Colonic mucosa (tissue), 4 donors: Measurements from ENCODE around the gene CACNA1D. TPM values are rescaled to one million over a fixed set of nuclear protein-coding genes. Genes with fewer than 3 reads are reported as not detected.

Experiments used
- DNase-seq: peaks from one replicate; pipeline ENCODE4 v3.0.0-alpha.2; 2020
- H3K27ac ChIP-seq: fragments of 200-600 bp; one replicate; pipeline ENCODE4 v1.8.0; 2021
- H3K27me3 ChIP-seq: fragments of 200-600 bp; one replicate; pipeline ENCODE4 v1.8.0; 2021
- H3K36me3 ChIP-seq: fragments of 200-600 bp; one replicate; pipeline ENCODE4 v1.8.0; 2021
- H3K4me1 ChIP-seq: fragments of 200-600 bp; one replicate; pipeline ENCODE4 v1.8.0; 2021; ENCODE audit warnings: mild to moderate bottlenecking
- H3K4me3 ChIP-seq: fragments of 200-600 bp; one replicate; pipeline ENCODE4 v1.8.0; 2021
- H3K9ac ChIP-seq, 2 donors: one replicate each; pipeline ENCODE4 v1.7.0; 2013; ENCODE audit warnings: control low read depth in 2 of 2, low read depth in 2 of 2, low read length in 2 of 2
- H3K9me3 ChIP-seq: fragments of 200-600 bp; one replicate; pipeline ENCODE4 v1.8.0; 2021
- CTCF ChIP-seq: fragments of 200-600 bp; IDR thresholded peaks from one replicate; pipeline ENCODE4 v1.8.0; 2022; ENCODE audit warnings: antibody characterized with exemption, mild to moderate bottlenecking
- intact Hi-C: fragments of 100-400 bp; cut with DNase I; formaldehyde crosslinking; loops from one replicate; pipeline ENCODE4 v1.14.1; 2022
- total RNA-seq, 2 donors: library from RNA; stranded (reverse); fragmentation: NEBNext Ultra II Directional in 1 of 2; extraction: Animal tissue kit (Norgen Biotek cat#: 25700) in 1 of 2; gene quantifications; one replicate each; pipeline ENCODE4 v1.2.1, GENCODE V29; 2021
- donor health status: healthy.
- donor health status: DM: no; HTN: no; CAD: no.
- donor health status: DM: no; HTN: no; CAD: no.

Gene CACNA1D
- total RNA-seq, 2 donors from 2014 or later, result 9.6 to 17.1 TPM

GRCh38 chr3:53704363-53704725 lies 209.9 kb downstream of the CACNA1D start:
- no peak for TF ChIP-seq CTCF
- Histone ChIP-seq H3K9ac (no peak overlapping the region), H3K27me3 (no peaks in the 10 kb centered on the region), H3K36me3 (no peaks in the 10 kb centered on the region), H3K27ac (no peak overlapping the region), H3K4me3 (no peak overlapping the region), H3K4me1 (no peaks in the 10 kb centered on the region), H3K9me3 (no peaks in the 10 kb centered on the region)
- intact Hi-C loops, result no loop called here
- no peak for DNase-seq

- H3K27ac ChIP-seq, result no peak overlapping the region
- H3K4me3 ChIP-seq, result no peak overlapping the region
- no peaks in the 10 kb centered on the region for H3K9me3 ChIP-seq
- intact Hi-C loops, result loop anchor here (5.0 kb wide), 1 partner anchor 493 kb away; no protein-coding TSS in a partner anchor
- no peaks in the 10 kb centered on the region for H3K4me1 ChIP-seq
- no peak for DNase-seq
- no peaks in the 10 kb centered on the region for H3K27me3 ChIP-seq
- no peak for TF ChIP-seq CTCF
- no peaks in the 10 kb centered on the region for H3K36me3 ChIP-seq
- H3K9ac ChIP-seq, result no peak overlapping the region
Observed at GRCh38 chr3:53705024-53705745, 210.8 kb downstream of the CACNA1D start.

GRCh38 chr3:53705774-53706173 lies 211.4 kb downstream of the CACNA1D start:
- intact Hi-C loops, result loop anchor here (5.0 kb wide), 1 partner anchor 493 kb away; no protein-coding TSS in a partner anchor

GRCh38 chr3:53707222-53707621 lies 212.8 kb downstream of the CACNA1D start:
- H3K27me3 ChIP-seq, result no peaks in the 10 kb centered on the region
- H3K9ac ChIP-seq, result no peak overlapping the region
- no peaks in the 10 kb centered on the region for H3K36me3 ChIP-seq
- no peak for TF ChIP-seq CTCF
- no peak overlapping the region for H3K4me3 ChIP-seq
- no peak overlapping the region for H3K27ac ChIP-seq
- H3K9me3 ChIP-seq, result no peaks in the 10 kb centered on the region
- intact Hi-C loops, result loop anchor here (5.0 kb wide), 1 partner anchor 495 kb away; no protein-coding TSS in a partner anchor
- H3K4me1 ChIP-seq, result no peaks in the 10 kb centered on the region
- DNase-seq, result no peak

More at GRCh38 chr3:53705774-53706173, 211.4 kb downstream of the CACNA1D start:
- Histone ChIP-seq H3K27ac (no peak overlapping the region), H3K4me1 (no peaks in the 10 kb centered on the region), H3K9ac (no peak overlapping the region), H3K4me3 (no peak overlapping the region), H3K9me3 (no peaks in the 10 kb centered on the region), H3K27me3 (no peaks in the 10 kb centered on the region), H3K36me3 (no peaks in the 10 kb centered on the region)
- DNase-seq, result no peak
- no peak for TF ChIP-seq CTCF

GRCh38 chr3:53708001-53708621 lies 213.7 kb downstream of the CACNA1D start:
- no peak overlapping the region for H3K9ac ChIP-seq
- TF ChIP-seq CTCF, result no peak
- DNase-seq, result no peak
- H3K4me3 ChIP-seq, result no peak overlapping the region
- no peaks in the 10 kb centered on the region for H3K9me3 ChIP-seq
- H3K27me3 ChIP-seq, result no peaks in the 10 kb centered on the region
- no peaks in the 10 kb centered on the region for H3K4me1 ChIP-seq
- no peaks in the 10 kb centered on the region for H3K36me3 ChIP-seq
- intact Hi-C loops, result loop anchor here (5.0 kb wide), 1 partner anchor 496 kb away; no protein-coding TSS in a partner anchor
- no peak overlapping the region for H3K27ac ChIP-seq
